ENCODE results near the gene SLC12A8.
A peak's percentile ranks its signal among the peaks of the same experiment; 100 is the strongest.

Gene SLC12A8

GRCh38 chr3:125116311-125117080, 96.1 kb downstream of the SLC12A8 start:
- peak; percentile 64 for DNase-seq (ENCODE audit: low read depth)
- TF ChIP-seq, protein P1, sequence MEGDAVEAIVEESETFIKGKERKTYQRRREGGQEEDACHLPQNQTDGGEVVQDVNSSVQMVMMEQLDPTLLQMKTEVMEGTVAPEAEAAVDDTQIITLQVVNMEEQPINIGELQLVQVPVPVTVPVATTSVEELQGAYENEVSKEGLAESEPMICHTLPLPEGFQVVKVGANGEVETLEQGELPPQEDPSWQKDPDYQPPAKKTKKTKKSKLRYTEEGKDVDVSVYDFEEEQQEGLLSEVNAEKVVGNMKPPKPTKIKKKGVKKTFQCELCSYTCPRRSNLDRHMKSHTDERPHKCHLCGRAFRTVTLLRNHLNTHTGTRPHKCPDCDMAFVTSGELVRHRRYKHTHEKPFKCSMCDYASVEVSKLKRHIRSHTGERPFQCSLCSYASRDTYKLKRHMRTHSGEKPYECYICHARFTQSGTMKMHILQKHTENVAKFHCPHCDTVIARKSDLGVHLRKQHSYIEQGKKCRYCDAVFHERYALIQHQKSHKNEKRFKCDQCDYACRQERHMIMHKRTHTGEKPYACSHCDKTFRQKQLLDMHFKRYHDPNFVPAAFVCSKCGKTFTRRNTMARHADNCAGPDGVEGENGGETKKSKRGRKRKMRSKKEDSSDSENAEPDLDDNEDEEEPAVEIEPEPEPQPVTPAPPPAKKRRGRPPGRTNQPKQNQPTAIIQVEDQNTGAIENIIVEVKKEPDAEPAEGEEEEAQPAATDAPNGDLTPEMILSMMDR (IDR thresholded peaks at IDR 0.05; ENCODE audit: control insufficient read depth, extremely low read depth, insufficient read depth), result no peak
- H3K4me3 ChIP-seq (ENCODE audit: low read depth, low read length), result no peak overlapping the region

- no peak for DNase-seq (ENCODE audit: low read depth)
- TF ChIP-seq, protein P1 (IDR thresholded peaks at IDR 0.05; ENCODE audit: control insufficient read depth, extremely low read depth, insufficient read depth), result no peak
- no peak overlapping the region for H3K4me3 ChIP-seq (ENCODE audit: low read depth, low read length)
These were observed 96.9 kb downstream of the SLC12A8 start for GRCh38 chr3:125115640-125116039.

DNA sequence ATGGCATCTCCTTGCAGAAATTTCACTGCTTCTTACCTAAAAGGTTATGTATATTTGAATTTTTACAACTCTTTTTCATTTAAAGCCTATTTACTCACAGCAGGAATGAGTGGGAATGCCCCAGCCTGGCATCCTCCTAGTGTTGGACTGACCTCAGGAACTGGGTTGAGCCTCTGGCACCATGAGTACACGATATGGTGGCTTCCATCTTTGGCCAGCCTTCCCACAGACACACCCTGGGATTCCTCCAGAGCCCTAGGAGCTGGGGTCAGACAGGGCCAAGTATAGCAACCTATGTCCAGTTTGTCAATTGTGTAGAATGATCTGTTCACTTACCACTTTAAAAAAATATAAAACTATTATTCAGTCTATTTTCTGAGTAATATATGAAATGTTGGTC, 99.6 kb downstream of the SLC12A8 start:
- DNase-seq (ENCODE audit: low read depth), result no peak
- TF ChIP-seq, protein P1 (IDR thresholded peaks at IDR 0.05; ENCODE audit: control insufficient read depth, extremely low read depth, insufficient read depth), result no peak
- H3K4me3 ChIP-seq (ENCODE audit: low read depth, low read length), result no peak overlapping the region

- no peak overlapping the region for H3K4me3 ChIP-seq (ENCODE audit: low read depth, low read length)
- TF ChIP-seq, protein P1 (IDR thresholded peaks at IDR 0.05; ENCODE audit: control insufficient read depth, extremely low read depth, insufficient read depth), result no peak
- no peak for DNase-seq (ENCODE audit: low read depth)
These were observed 101.6 kb downstream of the SLC12A8 start for GRCh38 chr3:125110876-125111480.

DNA sequence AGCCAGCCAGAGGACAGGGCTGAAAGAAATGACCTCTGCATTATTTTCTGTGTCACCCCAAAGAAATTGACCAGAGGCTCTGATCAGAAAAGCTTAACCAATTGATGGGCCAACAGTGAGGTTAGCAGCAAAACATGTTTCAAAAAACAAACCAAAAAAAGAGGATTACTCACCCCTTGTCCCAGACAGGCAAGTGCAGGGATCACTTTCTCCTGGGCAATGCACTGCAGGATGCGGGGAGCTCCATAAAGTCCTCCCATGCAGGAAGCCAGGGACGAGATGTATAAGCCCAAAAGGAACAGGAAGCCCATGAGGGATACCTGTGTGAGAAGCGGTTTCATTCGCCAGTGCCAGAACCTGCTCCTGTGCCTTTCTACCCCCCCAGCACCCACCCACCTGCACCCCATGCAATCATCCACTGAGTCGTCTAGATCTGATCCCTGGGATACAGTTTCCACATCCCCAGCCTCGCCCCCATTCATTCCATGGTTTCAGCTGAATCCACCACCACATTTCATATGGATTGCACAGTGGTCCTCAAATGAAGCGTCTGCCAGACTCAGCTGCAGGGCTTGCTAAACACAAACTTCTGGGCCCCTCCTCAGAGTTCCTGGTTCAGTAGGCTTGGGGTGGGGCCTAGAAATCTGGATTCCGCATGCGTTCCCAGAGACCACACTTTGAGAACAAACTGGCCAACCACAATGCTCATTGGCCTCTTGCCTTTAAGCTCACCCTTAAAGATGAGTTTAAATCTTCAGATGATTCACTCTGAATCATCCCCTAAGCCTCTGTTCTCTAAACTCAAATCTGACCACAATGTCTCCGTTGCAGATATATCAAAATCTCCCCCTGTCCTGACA, 102.3 kb downstream of the SLC12A8 start:
- H3K4me3 ChIP-seq (ENCODE audit: low read depth, low read length), result no peak overlapping the region

DNA sequence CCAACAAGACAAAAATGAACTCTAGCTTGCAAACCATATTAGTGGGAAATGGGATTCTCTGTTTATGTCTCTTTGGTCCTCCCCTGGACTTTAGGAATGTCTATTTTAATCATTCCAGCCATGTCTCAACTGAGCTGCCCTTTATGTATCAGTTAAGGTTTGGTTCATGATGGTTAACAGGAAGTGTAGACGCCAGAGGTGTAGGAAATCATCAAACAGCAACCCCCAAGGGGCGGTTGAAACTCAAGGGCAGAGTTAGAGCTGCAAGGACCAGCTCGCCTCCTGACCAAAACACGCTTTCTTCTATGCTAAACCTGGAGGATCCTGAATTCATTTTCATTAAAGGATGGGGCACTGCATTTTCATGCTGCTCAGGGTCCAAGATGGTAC, 103.0 kb downstream of the SLC12A8 start:
- H3K4me3 ChIP-seq (ENCODE audit: low read depth, low read length), result no peak overlapping the region
- no peak for DNase-seq (ENCODE audit: low read depth)
- TF ChIP-seq, protein P1 (IDR thresholded peaks at IDR 0.05; ENCODE audit: control insufficient read depth, extremely low read depth, insufficient read depth), result no peak

More for the DNA sequence above, 102.3 kb downstream of the SLC12A8 start:
- TF ChIP-seq, protein P1 (IDR thresholded peaks at IDR 0.05; ENCODE audit: control insufficient read depth, extremely low read depth, insufficient read depth), result no peak
- no peak for DNase-seq (ENCODE audit: low read depth)
